Activated CD4-positive, alpha-beta T cell treated with anti-CD3 and anti-CD28 coated beads for 1 hour (primary cell): ENCODE results near the gene COL10A1.

Experiments used
- DNase-seq: peaks from one replicate; pipeline ENCODE4 v3.0.0-alpha.2; 2020

Gene COL10A1

DNA sequence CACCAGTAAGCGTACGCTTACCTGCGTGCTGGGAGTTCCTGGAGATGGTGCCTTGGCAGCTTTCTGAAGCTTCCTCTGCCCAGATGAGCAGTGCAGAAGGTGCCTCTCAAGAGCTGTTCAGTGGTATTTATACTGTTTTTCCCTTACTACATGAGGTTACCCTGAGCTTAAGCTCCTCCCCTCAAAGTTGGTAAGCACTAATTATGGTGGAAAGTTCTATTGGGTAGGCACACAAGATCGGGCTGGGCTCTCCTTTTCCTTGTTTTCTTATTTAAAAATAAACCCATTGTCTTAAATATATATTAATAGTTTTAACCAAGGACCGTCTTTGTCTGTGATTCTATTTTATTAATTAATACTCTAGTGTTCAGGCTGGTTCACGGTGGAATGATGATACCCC is at the start of gene COL10A1:
Gene COL10A1, minus strand, starts transcription at position 101 of the 400 bp plus-strand sequence. CDS start 640 bp downstream, outside the sequence.
- DNase-seq = no peak

DNA sequence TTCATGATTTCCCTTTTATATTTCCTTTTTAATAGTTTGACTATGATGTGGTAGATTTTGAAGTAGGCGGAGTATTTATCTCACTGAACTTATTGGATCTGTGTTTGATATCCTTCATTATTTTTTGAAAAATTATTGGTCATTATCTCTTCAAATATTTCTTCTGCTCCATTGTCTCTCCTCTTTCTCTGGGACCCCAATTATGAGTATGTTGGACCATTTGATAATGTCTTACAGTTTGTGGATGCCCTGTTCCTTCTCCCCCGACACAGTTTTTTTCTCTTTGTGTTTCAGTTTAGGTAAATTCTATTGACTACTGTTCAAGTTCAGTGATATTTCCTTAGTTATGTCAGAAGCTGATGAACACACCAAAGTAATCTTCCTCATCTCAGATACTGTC is 49.4 kb upstream of the COL10A1 start:
- no peak for DNase-seq

DNA sequence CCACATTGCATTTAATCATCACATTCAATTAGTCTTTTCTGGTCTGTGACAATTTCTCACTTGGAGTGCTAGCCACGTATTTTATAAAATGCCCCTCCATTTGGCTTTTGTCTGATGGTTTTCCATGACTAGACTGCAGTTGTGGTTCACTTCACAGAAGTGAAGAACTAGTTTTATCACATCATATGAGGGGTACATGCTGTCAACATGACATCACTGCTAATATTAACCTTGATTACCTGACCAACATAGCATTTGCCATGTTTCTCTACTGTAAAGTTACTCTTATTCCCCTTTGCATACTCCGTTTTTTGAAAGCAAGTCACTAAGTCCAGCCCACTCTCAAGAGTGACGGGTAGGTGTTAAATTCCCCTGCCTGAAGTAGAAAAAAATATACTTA is 48.0 kb upstream of the COL10A1 start:
- DNase-seq = no peak

- DNase-seq = no peak
Observed at GRCh38 chr6:116170358-116171057, 44.6 kb upstream of the COL10A1 start.

DNA sequence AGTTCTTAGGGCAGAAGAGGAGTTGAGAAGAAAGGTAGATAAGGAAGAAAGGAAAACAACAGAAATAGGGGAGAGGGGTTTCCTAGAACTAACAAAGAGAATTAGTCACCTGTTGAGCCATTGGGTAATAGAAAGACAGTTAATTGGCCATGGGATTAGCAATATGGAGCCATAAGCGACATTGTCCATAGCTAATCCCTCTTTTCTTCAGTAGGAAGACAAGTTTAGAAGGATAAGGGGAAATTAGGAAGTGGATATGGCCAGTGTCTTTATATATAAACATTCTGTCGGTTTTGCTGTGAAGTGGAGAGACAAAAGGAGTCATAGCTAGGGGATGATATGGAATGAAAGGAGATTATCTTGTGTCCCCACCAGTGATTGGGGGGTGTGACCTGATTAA is 43.9 kb upstream of the COL10A1 start:
- no peak for DNase-seq

DNA sequence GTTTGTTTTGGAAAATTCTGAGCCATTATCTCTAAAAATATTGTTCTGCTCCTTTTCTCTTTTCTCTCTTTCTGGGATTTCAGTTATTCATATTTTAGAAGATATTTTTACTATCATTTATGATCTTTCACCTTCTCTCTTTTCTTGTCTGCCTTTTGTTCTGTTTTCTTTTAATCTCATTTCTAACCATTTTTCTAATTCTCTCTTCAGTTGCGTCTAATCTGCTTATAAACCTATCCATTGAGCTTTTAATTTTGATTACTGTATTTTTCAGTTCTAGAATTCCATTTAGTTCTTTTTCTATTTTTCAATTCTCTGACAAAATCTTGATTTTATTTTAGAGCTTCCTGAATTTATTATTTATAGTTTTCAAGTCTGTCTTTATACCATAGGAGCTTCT is 42.2 kb upstream of the COL10A1 start:
- DNase-seq = no peak

DNA sequence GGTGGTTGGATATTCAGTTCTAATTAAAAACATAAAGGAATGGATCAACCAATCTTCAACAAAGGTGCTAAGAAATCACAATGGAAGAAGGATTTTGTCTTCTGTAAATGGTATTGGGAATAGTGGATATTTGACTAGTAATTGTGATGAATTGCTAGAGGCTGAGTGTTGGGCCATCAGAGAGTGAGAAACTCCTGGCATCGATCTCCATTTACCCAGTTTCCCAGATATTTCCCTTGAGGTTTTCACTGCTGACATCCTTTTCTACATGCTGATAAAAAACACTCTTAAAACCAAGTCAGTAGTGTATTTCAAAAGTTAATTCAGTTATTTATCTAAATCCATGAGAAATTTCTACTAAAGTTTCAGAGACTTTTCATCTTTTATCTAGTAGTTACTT is 40.4 kb upstream of the COL10A1 start:
- no peak for DNase-seq

GRCh38 chr6:116165596-116165995 is 39.7 kb upstream of the COL10A1 start:
- DNase-seq = no peak

GRCh38 chr6:116159782-116160524 is 34.0 kb upstream of the COL10A1 start:
- DNase-seq = no peak

DNA sequence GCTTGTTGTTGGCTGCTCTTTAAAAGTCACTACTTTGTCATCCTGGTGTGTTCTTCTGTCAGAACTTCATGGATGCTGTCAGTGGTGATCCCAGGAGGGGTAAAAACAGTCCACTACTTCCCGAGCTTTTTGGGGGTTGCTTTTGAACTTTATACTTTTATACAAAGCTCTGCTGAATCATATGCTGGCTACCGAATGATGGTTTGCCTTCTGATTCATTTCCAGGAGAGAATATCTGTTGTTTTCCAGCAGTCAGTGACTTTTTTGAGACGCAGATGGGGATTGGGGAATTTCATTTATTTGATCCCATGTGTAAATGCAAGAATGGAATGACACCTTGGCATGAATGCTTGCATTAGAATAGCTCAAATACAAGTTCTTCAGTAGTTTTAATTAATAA is 32.7 kb upstream of the COL10A1 start:
- DNase-seq = no peak

GRCh38 chr6:116157391-116157790 is 31.5 kb upstream of the COL10A1 start:
- no peak for DNase-seq

- no peak for DNase-seq
Observed at GRCh38 chr6:116156405-116157326, 30.7 kb upstream of the COL10A1 start.

- DNase-seq = no peak
Observed at GRCh38 chr6:116154887-116155286, 29.0 kb upstream of the COL10A1 start.

GRCh38 chr6:116152620-116153019 is 26.7 kb upstream of the COL10A1 start:
- DNase-seq = no peak

- DNase-seq = no peak
Observed at GRCh38 chr6:116145803-116146675, 20.1 kb upstream of the COL10A1 start.

GRCh38 chr6:116144605-116145004 is 18.7 kb upstream of the COL10A1 start:
- DNase-seq = no peak

- no peak for DNase-seq
Observed at GRCh38 chr6:116139917-116140316, 14.0 kb upstream of the COL10A1 start.

- no peak for DNase-seq
Observed at GRCh38 chr6:116136933-116137340, 11.0 kb upstream of the COL10A1 start.

DNA sequence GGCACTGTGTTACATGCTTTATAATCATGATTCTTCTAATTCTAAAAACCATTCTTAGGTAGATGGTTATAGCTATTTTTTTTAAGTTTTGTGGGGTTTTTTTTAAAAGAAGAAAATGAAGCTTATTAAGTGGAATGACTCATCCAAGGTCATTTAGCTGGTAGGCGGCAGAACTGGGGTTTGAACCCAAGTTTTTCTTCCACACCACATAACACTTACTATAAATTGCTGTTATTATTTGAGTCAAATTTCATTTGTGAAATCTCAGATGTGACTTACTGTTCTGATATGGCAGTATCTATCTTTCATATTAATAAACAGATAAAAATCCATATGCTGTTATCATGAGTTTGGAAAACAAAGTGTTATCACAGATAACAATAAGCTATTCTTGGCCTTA is 10.4 kb upstream of the COL10A1 start:
- DNase-seq = no peak

- no peak for DNase-seq
Observed at GRCh38 chr6:116133453-116133852, 7.5 kb upstream of the COL10A1 start.

GRCh38 chr6:116127771-116128493 is 2.0 kb upstream of the COL10A1 start:
- no peak for DNase-seq

DNA sequence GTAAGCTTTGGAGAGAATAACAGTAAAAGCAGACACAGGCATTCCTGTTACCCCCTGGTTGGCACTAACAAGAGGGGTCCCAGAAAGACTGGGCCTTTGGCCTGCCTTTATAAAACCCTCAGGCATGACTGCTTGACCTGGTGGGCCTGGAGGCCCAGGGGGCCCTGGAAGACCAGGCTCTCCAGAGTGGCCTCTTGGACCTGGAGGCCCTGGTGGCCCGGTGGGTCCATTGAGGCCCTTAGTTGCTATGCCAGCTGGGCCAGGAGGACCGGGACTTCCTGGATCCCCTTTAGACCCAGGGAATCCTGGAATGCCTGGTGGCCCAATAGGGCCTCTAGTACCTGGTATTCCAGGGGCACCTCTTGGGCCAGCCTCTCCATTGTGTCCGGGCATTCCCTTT is 5.5 kb downstream of the COL10A1 start:
- no peak for DNase-seq
